K562 (cell line): ENCODE measurements around the gene ZDHHC8. TPM values are rescaled to one million over a fixed set of nuclear protein-coding genes. Genes with fewer than 3 reads are reported as not detected.
A peak's percentile ranks its signal among the peaks of the same experiment; 100 is the strongest.

Source experiments
- BHLHE40 ChIP-seq: IDR thresholded peaks from 2 replicates; pipeline ENCODE4 v1.6.1; 2011; ENCODE audit warnings: low read length, improper control_type of control experiment
- CBX3 ChIP-seq, 2 experiments: IDR thresholded peaks; 1 replicate in 1 of 2; 2 replicates in 1 of 2; pipeline ENCODE4 v1.6.1; 2012; ENCODE audit warnings: inconsistent platforms in 2 of 2, low read length in 2 of 2, borderline replicate concordance in 1 of 2, control low read depth in 1 of 2
- ELF2 ChIP-seq: fragments of 250-450 bp; sonication (Bioruptor Pico); IDR thresholded peaks from 2 replicates; pipeline ENCODE4 v1.5.0; 2021; ENCODE audit warnings: mild to moderate bottlenecking
- HCFC1 ChIP-seq: IDR thresholded peaks from 2 replicates; pipeline ENCODE4 v1.6.1; 2012; ENCODE audit warnings: low read depth, low read length, improper control_type of control experiment
- RBM14 ChIP-seq: fragments of 200-400 bp; formaldehyde crosslinking; IDR thresholded peaks from 2 replicates; pipeline ENCODE4 v1.6.1; 2018; ENCODE audit warnings: low read depth, mild to moderate bottlenecking, low read length, moderate library complexity, borderline replicate concordance; ENCODE audit not compliant: insufficient read depth
- SREBF1 ChIP-seq: fragments of 150-350 bp; IDR thresholded peaks from 2 replicates; pipeline ENCODE4 v1.6.1; 2014; ENCODE audit warnings: antibody characterized with exemption, low read depth, low read length, borderline replicate concordance
- ZBTB7A ChIP-seq: IDR thresholded peaks from 2 replicates; pipeline ENCODE4 v1.6.1; 2011; ENCODE audit warnings: low read depth, mild to moderate bottlenecking, low read length, moderate library complexity, borderline replicate concordance; ENCODE audit not compliant: control insufficient read depth
- ZNF780A ChIP-seq: fragments of 250-450 bp; sonication (Bioruptor Pico); IDR thresholded peaks from 2 replicates; pipeline ENCODE4 v1.5.0; 2021; ENCODE audit warnings: mild to moderate bottlenecking
- polyA plus RNA-seq, 8 experiments: library from polyadenylated mRNA; depleted of rRNA in 4 of 8; stranded (reverse) in 5 of 8; unstranded in 3 of 8; fragments of >200 nt; fragmentation: Nextera tagmentation in 2 of 8; fragmentation: Illumina TruSeq in 1 of 8; extraction: Ambion mirVana in 2 of 8; extraction: Trizol in 1 of 8; gene quantifications; 2 replicates each; pipeline versions ENCODE4 v1.2.1 to v1.2.3, GENCODE V29; 2011 to 2014; ENCODE audit warnings: inconsistent platforms in 1 of 8, missing spikeins in 1 of 8
- total RNA-seq, 7 experiments: library from RNA; depleted of rRNA in 6 of 7; stranded (reverse); fragments of >200 nt in 6 of 7; fragmentation: Illumina TruSeq in 2 of 7; extraction: Trizol in 2 of 7; gene quantifications; 2 replicates each; pipeline versions ENCODE4 v1.2.1 to v1.2.3, GENCODE V29; 2011 to 2021; ENCODE audit warnings: low replicate concordance in 1 of 7
- TF ChIP-seq, protein P1 (sequence below): fragments of 250-450 bp; sonication (Bioruptor Pico); IDR thresholded peaks from 2 replicates; pipeline ENCODE4 v1.5.0; 2020; ENCODE audit warnings: mild to moderate bottlenecking, borderline replicate concordance
- TF ChIP-seq, protein P2 (sequence below): sonication (generic); formaldehyde crosslinking; IDR thresholded peaks from 2 replicates; pipeline ENCODE4 v1.8.0; 2022; ENCODE audit warnings: mild to moderate bottlenecking, missing genetic modification reagents
- TF ChIP-seq, protein P3 (sequence below): fragments of 450-650 bp; IDR thresholded peaks from 2 replicates; pipeline ENCODE4 v1.6.1; 2016; ENCODE audit warnings: mild to moderate bottlenecking, moderate library complexity

ZDHHC8 gene
- total and polyA plus RNA-seq, 9 of the 15 experiments (the other 6 are each of a cell fraction or from before 2014, with no cell fraction given): 0.04 to 109 (median 16.4) TPM

DNA sequence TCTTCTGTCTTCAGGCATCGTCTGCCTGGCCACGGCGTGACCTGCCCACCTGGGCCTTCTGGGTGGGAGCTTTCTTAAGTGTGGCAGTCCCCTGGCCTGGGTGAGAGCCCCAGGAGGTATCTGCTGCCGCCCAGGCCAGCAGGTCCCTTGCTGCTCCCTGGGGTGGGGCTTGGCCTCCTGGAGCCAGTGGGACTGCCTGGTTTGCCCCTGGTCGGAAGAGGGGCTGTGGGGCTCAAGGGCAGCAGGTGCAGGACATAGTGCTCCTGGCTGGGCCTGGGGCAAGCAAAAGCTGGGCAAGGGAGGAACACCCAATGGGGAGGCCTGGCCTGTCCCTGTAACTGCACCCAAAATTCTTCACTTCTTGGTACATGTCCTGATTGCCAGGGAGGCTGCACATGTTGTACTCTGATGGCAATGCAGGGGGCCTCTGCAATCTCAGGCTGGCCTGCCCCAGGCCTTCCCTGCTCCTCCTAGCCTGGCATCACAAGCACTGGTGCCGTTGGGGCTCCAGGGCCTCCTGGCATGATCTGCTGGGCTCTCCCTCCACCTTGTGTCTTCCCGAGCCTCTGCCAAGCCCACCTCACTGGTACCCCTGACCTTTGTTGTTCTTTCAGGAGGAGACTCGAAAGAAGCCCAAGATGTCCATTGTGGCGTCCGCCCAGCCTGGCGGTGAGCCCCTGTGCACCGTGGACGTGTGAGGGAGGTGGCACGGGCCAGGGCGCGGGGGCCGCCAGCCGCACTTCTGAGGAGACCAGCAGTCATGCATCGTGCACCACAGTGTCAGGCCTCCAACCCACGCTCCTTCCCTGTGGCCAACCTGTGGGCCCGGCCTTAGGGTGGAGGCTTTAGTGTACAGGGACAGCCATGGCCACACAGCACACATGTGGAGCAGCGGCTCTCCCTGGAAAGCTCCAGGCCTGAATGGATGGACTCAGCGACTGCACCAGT, 21.9 kb upstream of the ZDHHC8 start (continued):
- TF ChIP-seq SREBF1 (no peak), ELF2 (CRISPR knock-in tag) (0 out of 2 replicates have a peak, but pooled peaks have one; percentile 35), ZBTB7A (no peak), BHLHE40 (no peak), CBX3 (IDR thresholded peaks at IDR 0.05; ENCODE audit: borderline replicate concordance in 1 of 2, low read length in 2 of 2) (no peak), ZNF780A (CRISPR knock-in tag) (no peak), RBM14 (no peak), HCFC1 (no peak)
- TF ChIP-seq, protein P1, sequence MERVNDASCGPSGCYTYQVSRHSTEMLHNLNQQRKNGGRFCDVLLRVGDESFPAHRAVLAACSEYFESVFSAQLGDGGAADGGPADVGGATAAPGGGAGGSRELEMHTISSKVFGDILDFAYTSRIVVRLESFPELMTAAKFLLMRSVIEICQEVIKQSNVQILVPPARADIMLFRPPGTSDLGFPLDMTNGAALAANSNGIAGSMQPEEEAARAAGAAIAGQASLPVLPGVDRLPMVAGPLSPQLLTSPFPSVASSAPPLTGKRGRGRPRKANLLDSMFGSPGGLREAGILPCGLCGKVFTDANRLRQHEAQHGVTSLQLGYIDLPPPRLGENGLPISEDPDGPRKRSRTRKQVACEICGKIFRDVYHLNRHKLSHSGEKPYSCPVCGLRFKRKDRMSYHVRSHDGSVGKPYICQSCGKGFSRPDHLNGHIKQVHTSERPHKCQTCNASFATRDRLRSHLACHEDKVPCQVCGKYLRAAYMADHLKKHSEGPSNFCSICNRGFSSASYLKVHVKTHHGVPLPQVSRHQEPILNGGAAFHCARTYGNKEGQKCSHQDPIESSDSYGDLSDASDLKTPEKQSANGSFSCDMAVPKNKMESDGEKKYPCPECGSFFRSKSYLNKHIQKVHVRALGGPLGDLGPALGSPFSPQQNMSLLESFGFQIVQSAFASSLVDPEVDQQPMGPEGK: no peak
- TF ChIP-seq, protein P2, sequence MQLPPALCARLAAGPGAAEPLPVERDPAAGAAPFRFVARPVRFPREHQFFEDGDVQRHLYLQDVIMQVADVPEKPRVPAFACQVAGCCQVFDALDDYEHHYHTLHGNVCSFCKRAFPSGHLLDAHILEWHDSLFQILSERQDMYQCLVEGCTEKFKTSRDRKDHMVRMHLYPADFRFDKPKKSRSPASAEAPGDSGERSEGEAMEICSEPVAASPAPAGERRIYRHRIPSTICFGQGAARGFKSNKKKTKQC (CRISPR knock-in tag): no peak
- TF ChIP-seq, protein P3, sequence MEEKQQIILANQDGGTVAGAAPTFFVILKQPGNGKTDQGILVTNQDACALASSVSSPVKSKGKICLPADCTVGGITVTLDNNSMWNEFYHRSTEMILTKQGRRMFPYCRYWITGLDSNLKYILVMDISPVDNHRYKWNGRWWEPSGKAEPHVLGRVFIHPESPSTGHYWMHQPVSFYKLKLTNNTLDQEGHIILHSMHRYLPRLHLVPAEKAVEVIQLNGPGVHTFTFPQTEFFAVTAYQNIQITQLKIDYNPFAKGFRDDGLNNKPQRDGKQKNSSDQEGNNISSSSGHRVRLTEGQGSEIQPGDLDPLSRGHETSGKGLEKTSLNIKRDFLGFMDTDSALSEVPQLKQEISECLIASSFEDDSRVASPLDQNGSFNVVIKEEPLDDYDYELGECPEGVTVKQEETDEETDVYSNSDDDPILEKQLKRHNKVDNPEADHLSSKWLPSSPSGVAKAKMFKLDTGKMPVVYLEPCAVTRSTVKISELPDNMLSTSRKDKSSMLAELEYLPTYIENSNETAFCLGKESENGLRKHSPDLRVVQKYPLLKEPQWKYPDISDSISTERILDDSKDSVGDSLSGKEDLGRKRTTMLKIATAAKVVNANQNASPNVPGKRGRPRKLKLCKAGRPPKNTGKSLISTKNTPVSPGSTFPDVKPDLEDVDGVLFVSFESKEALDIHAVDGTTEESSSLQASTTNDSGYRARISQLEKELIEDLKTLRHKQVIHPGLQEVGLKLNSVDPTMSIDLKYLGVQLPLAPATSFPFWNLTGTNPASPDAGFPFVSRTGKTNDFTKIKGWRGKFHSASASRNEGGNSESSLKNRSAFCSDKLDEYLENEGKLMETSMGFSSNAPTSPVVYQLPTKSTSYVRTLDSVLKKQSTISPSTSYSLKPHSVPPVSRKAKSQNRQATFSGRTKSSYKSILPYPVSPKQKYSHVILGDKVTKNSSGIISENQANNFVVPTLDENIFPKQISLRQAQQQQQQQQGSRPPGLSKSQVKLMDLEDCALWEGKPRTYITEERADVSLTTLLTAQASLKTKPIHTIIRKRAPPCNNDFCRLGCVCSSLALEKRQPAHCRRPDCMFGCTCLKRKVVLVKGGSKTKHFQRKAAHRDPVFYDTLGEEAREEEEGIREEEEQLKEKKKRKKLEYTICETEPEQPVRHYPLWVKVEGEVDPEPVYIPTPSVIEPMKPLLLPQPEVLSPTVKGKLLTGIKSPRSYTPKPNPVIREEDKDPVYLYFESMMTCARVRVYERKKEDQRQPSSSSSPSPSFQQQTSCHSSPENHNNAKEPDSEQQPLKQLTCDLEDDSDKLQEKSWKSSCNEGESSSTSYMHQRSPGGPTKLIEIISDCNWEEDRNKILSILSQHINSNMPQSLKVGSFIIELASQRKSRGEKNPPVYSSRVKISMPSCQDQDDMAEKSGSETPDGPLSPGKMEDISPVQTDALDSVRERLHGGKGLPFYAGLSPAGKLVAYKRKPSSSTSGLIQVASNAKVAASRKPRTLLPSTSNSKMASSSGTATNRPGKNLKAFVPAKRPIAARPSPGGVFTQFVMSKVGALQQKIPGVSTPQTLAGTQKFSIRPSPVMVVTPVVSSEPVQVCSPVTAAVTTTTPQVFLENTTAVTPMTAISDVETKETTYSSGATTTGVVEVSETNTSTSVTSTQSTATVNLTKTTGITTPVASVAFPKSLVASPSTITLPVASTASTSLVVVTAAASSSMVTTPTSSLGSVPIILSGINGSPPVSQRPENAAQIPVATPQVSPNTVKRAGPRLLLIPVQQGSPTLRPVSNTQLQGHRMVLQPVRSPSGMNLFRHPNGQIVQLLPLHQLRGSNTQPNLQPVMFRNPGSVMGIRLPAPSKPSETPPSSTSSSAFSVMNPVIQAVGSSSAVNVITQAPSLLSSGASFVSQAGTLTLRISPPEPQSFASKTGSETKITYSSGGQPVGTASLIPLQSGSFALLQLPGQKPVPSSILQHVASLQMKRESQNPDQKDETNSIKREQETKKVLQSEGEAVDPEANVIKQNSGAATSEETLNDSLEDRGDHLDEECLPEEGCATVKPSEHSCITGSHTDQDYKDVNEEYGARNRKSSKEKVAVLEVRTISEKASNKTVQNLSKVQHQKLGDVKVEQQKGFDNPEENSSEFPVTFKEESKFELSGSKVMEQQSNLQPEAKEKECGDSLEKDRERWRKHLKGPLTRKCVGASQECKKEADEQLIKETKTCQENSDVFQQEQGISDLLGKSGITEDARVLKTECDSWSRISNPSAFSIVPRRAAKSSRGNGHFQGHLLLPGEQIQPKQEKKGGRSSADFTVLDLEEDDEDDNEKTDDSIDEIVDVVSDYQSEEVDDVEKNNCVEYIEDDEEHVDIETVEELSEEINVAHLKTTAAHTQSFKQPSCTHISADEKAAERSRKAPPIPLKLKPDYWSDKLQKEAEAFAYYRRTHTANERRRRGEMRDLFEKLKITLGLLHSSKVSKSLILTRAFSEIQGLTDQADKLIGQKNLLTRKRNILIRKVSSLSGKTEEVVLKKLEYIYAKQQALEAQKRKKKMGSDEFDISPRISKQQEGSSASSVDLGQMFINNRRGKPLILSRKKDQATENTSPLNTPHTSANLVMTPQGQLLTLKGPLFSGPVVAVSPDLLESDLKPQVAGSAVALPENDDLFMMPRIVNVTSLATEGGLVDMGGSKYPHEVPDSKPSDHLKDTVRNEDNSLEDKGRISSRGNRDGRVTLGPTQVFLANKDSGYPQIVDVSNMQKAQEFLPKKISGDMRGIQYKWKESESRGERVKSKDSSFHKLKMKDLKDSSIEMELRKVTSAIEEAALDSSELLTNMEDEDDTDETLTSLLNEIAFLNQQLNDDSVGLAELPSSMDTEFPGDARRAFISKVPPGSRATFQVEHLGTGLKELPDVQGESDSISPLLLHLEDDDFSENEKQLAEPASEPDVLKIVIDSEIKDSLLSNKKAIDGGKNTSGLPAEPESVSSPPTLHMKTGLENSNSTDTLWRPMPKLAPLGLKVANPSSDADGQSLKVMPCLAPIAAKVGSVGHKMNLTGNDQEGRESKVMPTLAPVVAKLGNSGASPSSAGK: no peak
